Stimulated activated CD4-positive, alpha-beta T cell treated with anti-CD3 and anti-CD28 coated beads, Interleukin-4, amount 100 ng/mL, for 4 hours (primary cell): Measurements from ENCODE around the gene EHD1.

ENCODE experiments used
- DNase-seq, 2 experiments: peaks; one replicate each; pipeline ENCODE4 v3.0.0-alpha.2; 2020

The EHD1 gene

DNA sequence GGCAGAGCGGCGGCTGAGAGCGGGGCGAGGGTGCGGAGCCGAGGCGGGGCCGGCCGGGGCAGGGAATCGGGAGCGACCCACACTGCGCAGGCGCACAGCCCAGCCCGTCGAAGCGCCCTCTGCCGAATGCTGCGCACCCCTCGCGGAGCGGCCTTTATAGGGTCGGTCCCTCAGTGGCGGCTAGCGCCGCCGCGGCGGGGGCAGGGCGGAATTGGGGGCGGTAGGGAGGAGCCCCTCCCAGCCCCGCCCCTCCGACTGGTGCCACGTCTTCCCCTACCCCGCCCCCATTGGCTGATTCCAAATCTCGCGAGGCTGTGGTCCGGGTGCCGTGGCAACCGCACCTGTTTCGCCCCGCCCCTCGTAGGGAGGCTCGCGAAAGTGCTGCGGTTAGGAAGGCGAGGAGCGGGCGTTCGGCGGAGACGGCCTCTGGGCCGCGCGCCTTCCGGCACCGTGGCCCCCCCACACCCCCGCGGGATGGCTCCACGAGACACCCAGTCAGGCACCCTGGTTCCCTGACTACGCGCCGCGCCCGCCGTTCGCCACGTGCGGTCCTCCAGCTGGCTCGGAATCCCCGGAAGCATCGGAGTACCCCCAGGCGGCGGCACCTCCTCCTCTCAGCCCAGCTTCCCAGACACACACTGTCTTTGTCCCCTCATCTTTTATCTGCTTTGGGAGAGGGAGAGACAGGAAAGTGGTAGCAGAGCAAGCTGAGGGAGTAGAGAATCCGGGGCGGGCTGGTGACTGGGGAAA, at the start of gene EHD1:
EHD1 (minus strand) TSS at position 128 of the 750 bp plus-strand sequence. CDS start 157 bp downstream, outside the sequence.
- DNase-seq, result peak; percentile 99

DNA sequence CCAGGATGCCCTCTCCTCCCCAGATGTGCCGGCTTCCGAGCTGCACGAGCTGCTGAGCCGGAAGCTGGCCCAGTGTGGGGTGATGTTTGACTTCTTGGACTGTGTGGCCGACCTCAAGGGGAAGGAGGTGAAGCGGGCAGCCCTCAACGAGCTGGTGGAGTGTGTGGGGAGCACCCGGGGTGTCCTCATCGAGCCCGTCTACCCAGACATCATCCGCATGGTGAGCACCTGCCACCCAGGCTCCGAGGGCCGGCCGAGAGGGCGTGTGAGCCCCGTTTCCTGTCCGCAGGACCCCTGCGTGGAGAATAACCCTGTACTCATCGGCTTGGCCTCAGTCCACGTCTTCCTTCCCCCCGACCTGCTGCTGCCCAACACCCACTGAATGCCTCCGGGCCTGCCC, 48.3 kb upstream of the EHD1 start:
- no peak for DNase-seq

DNA sequence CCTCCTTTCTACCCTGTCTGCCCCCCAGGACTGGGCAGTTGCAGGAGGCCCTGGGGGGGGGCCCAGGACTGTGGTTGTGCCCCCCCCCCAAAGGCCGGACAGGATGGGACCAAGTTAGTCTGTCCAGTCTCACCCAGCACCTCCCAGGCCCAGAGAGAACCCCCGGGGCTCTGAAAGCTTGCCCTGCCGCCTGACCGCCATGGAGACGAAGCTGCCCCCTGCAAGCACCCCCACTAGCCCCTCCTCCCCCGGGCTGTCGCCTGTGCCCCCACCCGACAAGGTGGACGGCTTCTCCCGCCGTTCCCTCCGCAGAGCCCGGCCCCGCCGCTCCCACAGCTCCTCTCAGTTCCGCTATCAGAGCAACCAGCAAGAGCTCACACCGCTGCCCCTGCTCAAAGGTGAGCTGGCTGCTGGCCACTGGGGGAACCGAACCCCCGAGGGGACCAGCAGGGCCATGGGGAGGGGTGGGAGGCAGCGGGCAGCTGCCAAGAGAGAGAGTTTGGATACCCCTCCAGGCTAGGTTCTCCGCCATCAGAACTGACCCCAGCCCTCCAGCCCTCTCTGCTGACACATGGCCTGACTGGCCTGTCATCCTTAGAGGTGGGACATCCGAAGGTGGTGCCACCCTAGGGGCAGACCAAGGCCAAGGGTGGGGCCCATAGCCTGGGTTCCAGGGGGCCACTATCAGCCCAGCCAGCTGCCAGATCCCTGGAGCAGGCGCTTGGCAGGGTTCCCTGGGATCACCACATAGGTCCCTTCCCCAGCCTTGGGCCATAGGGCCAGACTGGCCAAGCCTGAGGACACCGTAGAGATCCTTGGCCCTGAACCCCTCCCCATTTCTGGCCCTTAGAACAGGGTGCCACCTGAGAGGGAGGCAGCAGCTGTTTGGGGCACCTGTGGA, 47.4 kb upstream of the EHD1 start:
- DNase-seq, result no peak

DNA sequence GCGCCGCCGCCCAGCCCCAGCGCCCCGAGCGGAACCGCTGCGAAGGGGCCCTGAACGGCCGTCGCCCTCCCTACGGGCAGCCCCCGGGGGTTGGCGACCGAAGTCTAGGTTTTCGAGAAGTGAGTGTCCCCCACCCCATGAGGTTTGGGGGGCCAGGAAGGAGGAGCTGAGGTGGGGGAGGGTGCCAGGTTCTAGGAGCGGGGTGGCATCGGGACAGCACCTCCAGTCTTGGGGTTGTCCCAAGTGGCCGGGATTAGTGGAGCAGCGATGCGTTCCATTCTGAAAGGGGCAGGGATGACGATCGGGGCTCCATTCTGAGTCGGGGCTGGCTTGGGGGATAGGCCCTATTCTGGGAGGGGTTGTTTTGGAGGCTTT, 46.5 kb upstream of the EHD1 start:
- no peak for DNase-seq

DNA sequence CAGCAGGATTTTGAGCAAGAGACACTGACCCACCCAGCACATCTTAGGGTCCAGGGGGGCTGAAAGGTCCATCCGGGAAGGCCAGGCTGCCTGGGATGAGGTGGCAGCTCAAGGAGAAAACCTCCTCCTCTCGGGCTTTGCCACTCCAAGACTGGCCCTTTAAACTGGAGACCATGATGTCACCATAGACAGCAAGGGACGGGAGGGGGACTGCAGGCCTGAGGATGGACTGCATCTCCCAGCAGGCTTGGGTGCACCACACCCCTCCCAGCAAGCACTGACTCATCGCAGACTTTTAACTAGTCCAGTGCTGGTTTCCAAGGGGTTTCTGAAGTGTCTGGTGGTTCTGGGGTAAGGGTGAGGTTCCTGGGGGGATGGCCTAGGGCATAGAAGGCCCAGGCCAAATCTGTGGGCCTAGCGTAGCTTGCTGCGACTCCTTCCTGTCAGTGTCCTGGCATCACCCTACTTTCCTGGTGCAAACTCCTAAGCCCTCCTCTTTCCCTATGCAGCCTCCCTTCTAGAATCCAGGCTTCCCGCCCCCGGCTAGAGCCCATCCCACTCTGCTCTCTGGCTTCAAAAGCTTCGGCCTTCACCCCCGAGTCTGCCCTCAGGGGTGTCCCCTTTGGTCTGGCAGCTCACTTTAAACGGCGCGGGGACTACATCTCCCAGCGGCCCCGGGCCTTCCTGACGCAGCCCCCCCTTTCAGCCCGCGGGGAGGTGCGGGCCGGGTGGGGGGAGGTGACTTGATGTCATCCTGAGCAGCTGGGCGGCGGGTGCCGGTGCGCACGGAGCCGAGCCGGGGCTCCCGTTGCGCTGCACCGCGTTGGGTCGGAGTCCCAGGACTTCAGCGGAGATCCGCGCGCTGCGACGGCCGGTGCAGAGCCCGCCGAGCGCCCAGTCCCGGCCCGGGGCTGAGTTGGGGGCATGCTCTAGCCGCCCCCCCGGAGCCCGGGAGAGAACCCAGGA, 45.8 kb upstream of the EHD1 start, which contains the start of gene PPP2R5B:
PPP2R5B (plus strand) TSS at position 746 of the 966 bp plus-strand sequence. CDS start 1,046 bp downstream, outside the sequence.
- peak; percentile 89 for DNase-seq

DNA sequence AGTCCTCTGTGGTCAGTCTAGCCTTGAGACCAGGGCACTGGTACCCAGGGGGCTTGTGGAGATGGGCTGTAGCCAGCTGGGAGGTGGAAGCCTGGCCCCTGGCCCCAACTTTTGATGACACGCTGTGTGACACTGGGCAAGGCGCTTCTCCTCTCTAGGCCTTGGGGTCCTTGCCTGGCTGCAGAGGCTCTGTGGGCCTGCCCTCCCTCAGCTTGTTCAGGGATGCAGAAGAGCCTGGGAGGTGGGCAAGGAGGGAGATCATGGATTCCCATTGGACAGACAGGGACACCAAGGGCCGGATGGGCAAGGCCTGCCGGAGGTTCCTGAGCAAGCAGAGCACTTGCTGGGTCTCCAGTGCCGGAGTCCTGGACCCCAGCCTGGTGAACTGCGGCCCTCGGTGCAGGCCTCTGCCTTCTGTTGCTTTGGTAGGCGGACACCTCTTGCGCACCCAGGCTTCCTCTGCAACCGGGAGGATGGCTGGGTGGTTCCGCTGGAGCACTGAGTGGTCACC, 44.8 kb upstream of the EHD1 start:
- DNase-seq, result no peak

DNA sequence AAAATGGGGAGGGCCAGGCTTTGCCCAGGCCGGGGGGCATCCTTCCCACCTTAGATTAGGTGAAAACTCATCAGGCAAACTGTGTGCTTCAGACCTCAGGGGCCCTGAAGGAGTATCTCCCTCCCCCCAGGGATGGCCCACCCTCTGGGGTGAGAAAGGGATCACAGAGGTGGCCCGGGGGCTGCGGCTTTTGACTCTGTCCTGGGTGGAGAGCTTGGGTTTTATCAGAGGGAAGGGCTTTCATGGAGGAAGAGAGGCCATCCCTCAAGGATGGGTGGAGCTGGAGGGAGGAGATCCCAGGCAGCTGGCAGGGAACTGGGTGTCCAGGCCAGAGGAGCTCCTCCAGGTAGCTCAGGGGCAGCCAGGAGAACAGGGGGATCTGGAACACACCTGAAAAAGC, 43.0 kb upstream of the EHD1 start:
- DNase-seq, result no peak

DNA sequence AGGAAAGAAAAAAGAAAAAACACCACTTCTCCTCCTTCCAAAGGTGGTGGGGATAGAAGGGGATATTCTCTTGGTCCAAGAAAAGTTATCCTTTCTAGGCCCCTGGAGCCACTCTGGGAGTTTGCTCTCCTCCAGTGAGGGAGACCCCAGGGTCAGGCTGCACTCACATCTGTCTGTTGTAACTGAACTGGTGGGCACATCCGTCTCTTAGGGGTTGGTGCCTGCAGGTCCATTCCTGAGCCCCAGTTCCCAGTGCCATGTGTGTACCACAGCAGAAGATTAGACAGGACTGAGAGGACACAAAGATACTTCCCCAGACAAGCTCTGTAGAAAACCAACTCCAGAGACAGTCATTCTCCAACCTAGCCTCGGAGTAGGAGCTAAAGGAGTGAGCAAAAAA, 41.7 kb upstream of the EHD1 start:
- DNase-seq, result no peak

DNA sequence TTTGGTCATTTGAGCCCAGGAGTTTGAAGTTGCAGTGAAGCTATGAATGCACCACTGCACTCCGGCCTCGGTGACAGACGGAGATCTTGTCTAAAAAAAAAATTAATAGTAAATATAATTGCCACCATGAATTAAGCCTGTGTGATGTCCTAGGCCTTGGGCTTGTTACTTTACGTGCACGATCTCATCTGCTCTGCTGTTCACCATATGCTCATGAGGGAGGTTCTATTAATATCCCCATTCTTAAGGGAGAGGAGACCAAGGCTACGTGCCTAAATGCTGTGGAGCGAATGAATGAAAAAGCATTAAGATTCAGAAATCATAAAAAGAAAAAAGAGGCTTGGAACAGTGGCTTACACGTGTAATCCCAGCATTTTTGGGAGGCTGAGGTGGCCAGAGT, 41.2 kb upstream of the EHD1 start:
- no peak for DNase-seq

DNA sequence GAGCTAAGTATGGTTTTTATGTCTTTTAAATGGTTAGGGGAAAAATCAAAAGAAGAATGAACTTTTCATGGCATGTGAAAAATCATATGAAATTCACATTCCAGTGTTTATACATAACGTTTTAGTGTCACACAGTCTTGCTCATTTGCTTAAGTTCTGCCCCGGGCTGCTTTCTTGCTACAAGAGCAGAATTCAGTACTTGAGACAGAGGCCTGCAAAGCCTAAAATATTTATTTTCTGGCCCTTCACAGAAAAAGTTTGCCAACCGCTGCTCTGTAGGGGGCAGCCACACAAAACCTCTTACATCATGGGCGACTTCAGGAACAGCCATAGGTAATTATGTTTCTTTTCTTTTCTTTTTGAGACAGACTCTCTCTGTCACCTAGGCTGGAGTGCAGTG, 39.6 kb upstream of the EHD1 start:
- no peak for DNase-seq

DNA sequence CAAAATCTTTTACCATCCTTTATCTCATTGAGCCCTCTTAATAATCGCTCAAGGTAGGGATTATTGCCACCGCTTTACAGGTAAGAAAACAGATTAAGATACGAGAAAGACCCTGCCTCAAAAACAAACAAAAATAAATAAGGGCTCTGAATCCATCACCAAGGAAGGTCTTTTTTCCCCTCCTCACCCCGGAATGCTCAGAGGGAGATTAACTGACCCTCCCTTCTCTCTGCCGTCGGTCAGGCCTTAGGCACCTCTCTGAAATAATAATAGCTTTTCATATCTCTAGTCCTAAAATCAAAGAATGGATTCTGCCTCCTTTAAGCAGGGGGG, 39.2 kb upstream of the EHD1 start:
- DNase-seq, result no peak

DNA sequence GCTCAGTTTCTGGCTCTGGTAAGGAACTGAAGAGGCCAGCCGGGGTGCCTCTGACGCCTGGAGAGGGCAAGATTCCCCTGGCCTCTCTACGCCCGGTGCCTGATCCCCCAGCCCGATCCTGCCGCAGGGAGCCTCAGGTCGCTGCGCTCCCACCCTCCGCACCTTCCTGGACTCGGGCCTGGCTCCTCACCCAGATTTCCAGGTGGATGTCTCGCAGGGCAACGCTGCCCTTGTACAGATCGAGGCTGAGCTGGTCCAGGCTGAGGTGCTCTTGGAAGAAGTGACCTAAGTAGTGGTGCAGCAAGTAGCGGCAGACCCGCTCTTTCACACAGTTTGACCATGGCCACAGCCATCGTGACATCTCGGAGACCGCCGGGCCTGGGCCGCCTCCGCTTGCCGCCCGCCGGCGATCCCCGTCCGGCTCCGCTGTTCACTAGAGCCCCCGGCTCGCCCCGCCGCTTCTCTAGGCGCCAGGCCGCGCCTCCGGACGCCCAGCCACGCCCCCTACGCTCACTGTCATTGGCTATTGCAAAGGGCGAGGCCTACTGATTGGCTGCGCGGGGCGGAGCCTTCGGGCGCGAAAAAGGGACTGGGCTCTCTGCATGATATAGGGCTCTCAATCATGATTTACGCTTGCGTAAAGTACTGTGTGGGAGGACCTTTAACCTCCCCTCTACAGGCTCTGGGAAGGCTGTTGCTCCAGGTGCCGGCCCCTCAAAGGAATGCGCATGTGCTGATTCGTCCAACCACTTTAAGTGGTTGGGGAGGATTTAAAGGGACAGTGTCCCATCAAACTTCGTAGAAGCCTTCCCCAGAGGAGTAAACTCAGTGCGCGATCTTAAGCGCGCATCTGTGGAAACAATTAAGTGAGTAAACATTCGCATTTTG, 38.6 kb upstream of the EHD1 start, which contains the start of gene ATG2A:
ATG2A (minus strand) TSS at position 435 of the 888 bp plus-strand sequence; CDS start at position 361, 74 bp downstream.
- DNase-seq, result peak; percentile 98 to 99

DNA sequence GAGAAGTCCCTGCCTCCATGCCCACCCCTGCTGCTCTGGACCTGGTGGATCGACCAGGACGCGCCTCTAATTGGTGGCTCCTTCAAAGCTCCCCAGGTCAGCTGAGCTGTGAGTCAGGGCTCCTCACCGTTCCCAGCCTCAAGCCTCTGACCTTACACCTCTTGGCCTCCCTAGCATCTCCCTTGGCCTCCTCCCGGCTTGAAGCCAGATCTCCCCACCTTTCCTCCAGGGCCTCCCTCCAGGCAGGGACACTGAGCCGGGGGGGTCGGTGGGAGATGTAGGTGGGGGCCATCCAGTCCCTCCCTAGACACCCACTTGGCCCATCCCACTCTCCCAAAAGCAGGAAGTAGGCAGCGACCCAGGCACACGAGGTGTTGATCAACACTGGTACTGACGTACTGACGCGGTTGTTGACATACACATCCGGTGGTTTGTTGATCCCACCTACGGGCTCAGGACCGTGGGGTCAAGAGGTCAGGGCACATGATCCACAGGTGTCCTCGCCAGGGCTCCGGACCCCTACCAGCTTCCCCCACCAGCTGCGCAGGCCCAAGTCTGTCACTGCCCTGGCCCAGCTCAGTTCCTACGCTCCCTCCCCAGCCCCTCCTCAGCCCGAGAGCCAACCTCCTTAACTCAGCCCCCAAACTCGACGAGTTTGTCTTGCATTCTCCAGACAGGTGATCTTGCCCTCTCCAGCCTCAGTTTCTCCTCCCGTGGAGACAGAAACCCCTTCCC, 37.8 kb upstream of the EHD1 start:
- peak; percentile 13 to 27 for DNase-seq

DNA sequence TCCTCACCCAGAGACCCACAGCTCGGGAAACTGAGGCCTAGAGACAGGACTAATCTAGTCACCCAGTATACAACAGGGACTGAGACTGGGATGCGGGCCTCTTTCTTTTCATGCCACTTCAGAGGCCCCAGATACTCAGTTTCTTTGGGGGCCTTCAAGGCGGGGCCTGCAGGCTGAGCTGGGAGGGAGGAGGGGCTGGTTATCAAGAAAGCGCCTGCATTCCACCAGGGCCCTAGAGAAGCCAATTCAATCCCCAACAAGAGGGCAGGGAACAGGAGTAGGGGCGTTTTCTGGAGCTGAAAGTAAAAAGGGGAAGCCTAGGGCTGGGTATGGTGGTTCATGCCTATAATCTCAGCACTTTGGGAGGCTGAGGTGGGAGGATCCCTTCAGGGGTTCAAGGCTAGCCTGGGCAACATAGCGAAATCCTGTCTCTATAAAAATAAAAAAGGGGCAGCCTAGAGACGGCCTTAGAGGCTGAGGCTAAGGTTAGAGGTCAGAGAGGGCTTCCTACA, 37.0 kb upstream of the EHD1 start:
- no peak for DNase-seq

DNA sequence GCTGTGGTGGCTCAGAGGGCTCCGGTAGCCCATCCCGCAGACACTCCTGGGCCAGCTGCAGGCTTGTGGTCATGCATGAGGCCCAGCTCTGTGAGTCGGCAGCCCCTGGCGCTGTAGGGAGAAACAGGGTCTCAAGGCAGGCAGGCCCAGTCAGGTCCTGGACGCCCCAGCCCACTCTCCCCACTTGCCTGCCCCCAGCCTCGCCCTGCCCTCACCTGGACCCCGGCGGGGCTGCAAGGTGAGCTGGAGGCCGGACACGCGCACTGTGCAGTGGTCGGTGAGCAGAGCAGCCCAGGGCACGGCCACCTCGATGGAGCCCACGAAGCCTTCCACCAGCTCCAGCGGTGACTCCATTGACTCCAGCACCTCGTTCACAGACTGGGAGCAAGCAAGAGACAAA, 35.7 kb upstream of the EHD1 start:
- DNase-seq, result no peak

DNA sequence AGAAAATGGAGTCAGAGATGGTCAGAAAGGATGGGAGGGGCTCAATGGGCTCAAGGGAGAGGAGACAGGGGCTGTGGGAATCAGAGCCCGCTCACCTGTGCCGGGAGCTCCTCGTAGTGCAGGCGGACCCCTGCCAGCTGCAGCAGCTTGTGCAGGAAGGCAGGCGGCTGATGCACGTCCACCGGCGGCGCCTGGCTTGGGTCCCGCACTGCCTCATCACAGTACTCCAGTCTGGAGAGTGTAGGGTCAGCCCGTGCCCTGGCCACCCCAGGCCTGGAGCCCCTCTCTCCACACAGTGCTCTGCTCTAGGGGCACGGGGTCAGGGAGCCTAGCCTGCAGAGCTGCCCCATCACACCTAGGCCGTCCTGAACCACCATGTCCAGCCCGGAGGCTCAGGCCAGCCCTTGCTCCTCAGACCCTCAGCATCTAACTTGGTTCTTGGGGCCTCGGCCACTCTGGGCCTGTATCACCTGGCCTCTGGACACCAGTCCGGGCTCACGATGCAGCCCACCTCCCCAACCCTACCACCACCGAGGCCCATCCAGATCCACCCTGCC, 34.8 kb upstream of the EHD1 start:
- no peak for DNase-seq

DNA sequence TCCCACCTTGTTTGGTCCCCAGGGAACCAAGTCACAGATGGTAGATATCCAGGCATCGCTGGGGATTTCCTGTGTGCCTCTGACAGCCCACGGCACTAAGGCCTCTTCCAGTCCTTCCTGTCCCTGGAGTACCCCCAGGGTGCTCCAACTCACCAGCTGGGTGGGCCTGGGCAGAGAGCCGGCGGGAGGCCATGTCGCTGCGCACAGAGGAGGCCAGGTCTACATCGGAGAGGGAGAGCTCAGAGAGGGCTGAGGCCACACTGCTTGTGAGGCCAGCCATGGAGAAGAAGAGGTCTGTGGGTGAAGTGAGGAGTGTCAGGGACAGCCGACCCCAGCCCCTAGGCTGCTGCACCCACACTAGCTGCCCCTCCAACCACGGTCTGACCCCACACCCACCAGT, 33.3 kb upstream of the EHD1 start:
- DNase-seq, result no peak

DNA sequence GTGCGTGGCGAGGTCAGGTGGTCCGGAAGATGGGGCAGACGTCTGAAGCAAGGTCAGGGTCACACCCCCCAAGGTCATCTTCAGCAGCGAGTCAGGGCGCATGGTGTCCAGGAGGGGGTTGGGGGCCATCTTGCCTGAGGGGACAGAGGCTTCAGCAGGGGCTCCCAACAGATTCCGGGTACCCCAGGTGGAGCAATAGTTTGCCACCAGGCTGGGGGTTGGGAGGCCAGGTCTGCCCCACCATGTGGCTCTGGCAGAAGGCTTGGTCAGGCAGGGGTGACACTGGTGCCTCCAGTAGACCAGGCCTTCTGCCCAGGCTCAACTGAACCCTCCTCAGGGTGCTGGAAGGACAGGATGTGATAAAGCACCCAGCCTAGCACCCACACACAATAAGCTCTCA, 32.7 kb upstream of the EHD1 start:
- DNase-seq, result no peak

DNA sequence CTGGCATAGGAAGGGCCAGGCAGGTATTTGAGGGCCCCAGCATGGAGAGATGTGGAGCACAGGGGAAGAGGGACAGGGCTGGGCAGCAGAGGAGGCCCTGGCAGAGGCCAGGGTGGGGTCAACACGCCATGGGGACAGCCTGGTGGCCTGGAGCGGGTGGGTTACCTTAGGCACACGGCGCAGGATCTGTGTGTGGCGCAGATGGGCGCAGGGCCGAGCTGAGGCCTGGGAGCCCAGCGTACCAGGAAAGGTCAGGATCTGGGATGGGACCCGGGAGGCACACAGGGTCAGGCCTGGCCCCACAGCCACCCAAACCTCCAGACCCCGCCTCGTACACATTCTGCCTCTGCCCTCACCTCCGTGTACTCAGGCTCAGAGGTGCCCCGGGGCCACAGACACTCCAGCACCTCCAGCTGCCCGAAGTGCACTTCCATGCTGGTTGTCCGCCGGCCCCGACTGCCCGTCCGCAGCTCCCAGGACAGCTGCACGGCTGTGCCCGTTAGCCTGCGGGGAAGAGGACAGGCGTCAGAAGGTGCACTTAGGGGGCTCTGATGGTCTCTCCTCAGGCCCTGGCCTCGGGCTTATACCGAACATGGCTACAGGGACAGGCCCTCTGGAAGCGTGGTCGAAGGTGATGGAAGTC, 32.2 kb upstream of the EHD1 start:
- no peak for DNase-seq
